ENCODE measurements around the gene C2orf92.

C2orf92 gene

GRCh38 chr2:97653874-97654273 lies 15.6 kb upstream of the C2orf92 start:
- TF ChIP-seq CTCF (IDR thresholded peaks at IDR 0.05), result no peak

- no peak for TF ChIP-seq CTCF (IDR thresholded peaks at IDR 0.05)
Measured at GRCh38 chr2:97654309-97654708, 15.2 kb upstream of the C2orf92 start.

- no peak for TF ChIP-seq CTCF (IDR thresholded peaks at IDR 0.05)
Measured at GRCh38 chr2:97654791-97655190, 14.7 kb upstream of the C2orf92 start.

- no peak for TF ChIP-seq CTCF (IDR thresholded peaks at IDR 0.05)
Measured at GRCh38 chr2:97656129-97656755, 13.3 kb upstream of the C2orf92 start.

- TF ChIP-seq CTCF (IDR thresholded peaks at IDR 0.05), result no peak
Measured at GRCh38 chr2:97656905-97657587, 12.5 kb upstream of the C2orf92 start.

- no peak for TF ChIP-seq CTCF (IDR thresholded peaks at IDR 0.05)
Measured at GRCh38 chr2:97657986-97658690, 11.4 kb upstream of the C2orf92 start.

GRCh38 chr2:97658691-97659157 lies 10.8 kb upstream of the C2orf92 start:
- TF ChIP-seq CTCF (IDR thresholded peaks at IDR 0.05), result no peak

All from LNCAP (cell line).